Activated naive CD4-positive, alpha-beta T cell treated with anti-CD3 and anti-CD28 coated beads, Interleukin-2, amount 50 U/mL, for 72 hours (primary cell): Measurements from ENCODE around the gene POLR1A. TPM values are rescaled to one million over a fixed set of nuclear protein-coding genes. Genes with fewer than 3 reads are reported as not detected.

Experiments used
- ATAC-seq, 2 donors: fragments of 150-1000 bp; cut with Tn5 transposase; 2 replicates each; pipeline ENCODE4 v1.10.0; 2021; ENCODE audit warnings: mild to moderate bottlenecking in 2 of 2, moderate library complexity in 2 of 2
- DNase-seq, 2 donors: peaks; one replicate each; pipeline ENCODE4 v3.0.0; 2021 to 2022; ENCODE audit warnings: low spot score in 2 of 2
- H3K27ac Mint-ChIP-seq, 2 donors: one replicate each; pipeline ENCODE4 v1.8.0; 2022; ENCODE audit warnings: mild to moderate bottlenecking in 2 of 2, mixed read lengths in 2 of 2
- H3K36me3 Mint-ChIP-seq, 2 donors: one replicate each; pipeline ENCODE4 v1.8.0; 2022; ENCODE audit warnings: mixed read lengths in 2 of 2
- H3K9me3 Mint-ChIP-seq, 2 donors: one replicate each; pipeline ENCODE4 v1.8.0; 2022; ENCODE audit warnings: mixed read lengths in 2 of 2
- total RNA-seq, 2 donors: library from RNA; stranded (reverse); gene quantifications; one replicate each; pipeline ENCODE4 v1.2.3, GENCODE V29; 2022

Gene POLR1A
- total RNA-seq, 2 donors from 2014 or later, result 32.8 to 38.8 TPM

DNA sequence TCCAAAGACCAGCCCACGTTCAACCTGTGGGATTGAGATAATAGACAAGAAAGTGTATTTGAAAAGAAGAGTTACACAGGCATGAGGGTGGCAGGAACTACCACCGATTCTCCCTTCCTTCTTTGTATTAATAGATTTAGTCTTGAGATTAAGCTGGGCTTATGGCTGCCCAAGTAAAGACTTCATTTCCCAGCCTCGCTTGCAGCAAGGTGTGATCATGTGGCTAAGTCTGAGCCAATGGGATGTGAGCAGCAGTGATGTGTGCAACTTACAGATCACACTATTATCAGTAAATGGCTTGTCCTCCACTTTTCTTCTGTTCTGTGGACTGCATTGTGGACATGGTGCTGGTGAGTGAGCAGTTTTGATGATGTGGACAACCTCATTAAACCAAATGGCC lies 101.7 kb downstream of the POLR1A start:
- ATAC-seq (no peak), DNase-seq (no peak)
- Mint-ChIP-seq H3K36me3 (peaks cover 0 to 24% of the 10 kb centered on the region in 2 donors), H3K27ac (no peak overlapping the region), H3K9me3 (peaks cover 7 to 30% of the 10 kb centered on the region in 2 donors)

DNA sequence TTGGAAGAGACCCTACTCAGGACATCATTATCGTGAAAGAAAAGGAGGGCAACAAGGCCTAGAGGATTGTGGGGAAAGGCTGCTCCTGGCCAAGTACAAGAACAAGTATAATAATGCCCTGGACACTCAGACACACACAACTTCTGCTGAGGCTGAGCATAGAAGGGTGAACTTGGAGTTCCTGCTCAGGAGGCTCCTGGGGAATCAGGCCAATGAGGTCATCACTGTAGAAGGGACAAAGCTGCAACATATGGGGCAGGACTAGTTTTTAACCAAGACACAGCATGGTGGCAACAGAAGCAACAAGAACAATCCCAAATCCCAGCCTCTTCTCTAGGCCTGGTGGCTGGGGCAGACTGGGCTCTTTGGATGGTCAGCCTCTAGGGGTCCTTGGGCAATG lies 102.6 kb downstream of the POLR1A start:
- Mint-ChIP-seq H3K9me3 (peaks cover 7 to 30% of the 10 kb centered on the region in 2 donors), H3K36me3 (peaks cover 0 to 24% of the 10 kb centered on the region in 2 donors), H3K27ac (no peak overlapping the region)
- DNase-seq (no peak), ATAC-seq (no peak)

DNA sequence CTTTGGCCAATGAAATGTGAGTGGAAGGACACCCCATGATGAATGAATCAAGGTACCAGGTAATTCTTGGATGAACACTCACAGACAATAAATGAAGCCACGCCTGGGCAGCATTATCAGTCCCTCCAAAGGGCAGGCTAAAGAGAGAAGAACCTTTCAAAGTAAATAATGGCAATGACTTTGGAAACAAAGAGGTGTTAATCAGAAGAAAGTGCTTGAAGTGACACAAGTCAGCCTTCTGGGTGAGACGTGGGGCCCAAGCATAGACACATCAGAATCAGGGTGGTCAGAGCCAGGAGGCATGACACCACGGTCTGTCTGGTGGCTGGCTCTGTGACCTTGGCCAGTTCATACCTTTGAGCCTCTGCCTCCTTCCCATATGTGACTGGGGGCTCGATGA lies 103.3 kb downstream of the POLR1A start:
- Mint-ChIP-seq H3K9me3 (peaks cover 7 to 30% of the 10 kb centered on the region in 2 donors), H3K27ac (no peak overlapping the region), H3K36me3 (peaks cover 0 to 24% of the 10 kb centered on the region in 2 donors)
- no peak for ATAC-seq
- DNase-seq, result no peak

DNA sequence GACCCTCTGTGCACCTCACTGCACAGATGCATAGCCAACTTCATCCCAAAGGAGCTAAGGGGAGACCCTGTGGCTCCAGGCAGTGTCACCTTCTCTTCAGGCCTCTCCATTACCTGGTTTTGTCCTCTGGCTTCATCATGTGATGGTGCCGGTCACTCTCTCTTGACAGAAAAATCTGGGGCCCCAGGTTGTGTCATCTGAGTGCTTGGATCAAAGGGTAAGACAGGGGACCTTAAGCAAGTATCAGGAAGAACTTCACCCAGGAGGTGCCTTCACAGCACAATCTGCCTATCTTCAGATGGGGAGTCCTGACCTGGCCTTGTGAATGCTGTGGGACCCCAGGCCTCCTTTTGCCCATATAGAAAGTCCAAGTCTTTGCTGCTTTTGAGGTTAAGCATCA lies 104.4 kb downstream of the POLR1A start:
- no peak for DNase-seq
- Mint-ChIP-seq H3K9me3 (peaks cover 7 to 23% of the 10 kb centered on the region in 2 donors), H3K36me3 (peaks cover 0 to 21% of the 10 kb centered on the region in 2 donors), H3K27ac (no peak overlapping the region)
- ATAC-seq, result no peak

DNA sequence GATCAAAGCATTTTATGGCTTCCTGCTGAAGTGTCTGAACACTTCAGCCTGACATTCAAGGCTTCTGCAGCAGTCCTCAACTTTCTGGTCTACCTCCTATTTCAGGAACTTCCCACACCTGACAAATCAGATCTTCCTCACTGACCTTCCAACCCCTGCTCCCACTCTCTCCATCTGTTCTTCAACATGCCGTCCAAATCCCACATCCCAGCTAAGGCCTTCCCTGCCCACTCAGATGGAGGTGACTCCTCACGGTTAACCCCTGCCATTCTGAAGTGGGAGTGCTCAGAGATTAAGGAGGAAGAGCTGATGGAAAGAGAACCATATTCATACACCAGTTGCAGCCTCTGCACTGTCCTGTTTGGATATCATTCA lies 104.8 kb downstream of the POLR1A start:
- ATAC-seq, result no peak
- H3K27ac Mint-ChIP-seq, result no peak overlapping the region

DNA sequence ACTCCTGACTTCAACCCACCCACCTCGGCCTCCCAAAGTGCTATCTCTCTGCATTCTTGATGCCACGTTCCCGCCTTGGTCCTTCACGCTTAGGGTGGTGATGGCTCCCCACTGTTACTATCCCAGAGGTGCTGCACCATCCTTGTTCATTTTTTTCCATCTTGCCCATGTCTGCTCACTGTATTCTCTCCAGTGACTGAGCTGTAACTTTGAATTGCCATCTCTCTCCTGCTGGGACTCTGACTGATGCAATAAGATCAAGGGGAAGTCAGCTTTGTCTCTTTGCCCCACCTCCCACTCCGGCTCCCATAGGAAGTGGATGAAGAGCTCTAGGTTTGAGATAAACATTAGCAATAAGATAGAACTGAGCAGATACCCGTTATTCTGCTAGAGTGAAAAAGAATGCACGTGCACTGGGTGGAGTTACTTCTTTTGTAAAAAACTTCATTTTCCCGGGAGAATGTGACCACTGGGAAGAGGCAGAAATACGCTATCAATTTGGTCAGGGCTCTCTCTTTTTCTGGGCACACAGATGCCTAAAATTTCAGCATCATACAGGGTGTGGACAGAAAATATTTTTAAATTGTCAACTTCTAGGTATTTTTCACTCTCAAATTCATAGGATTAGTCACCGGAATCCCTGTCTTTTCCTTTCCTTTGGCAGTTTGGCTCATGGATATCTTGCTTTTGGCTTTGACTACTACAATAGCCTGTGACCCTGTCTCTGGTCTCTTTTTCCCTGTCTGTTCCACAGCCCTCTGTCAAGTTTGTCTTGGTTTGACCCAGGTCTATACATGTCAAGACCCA lies 105.4 kb downstream of the POLR1A start:
- Mint-ChIP-seq H3K36me3 (peaks cover 0 to 13% of the 10 kb centered on the region in 2 donors), H3K27ac (peak overlapping the region in 1 of 2 donors; percentile 72), H3K9me3 (peaks cover 3 to 15% of the 10 kb centered on the region in 2 donors)
- DNase-seq, result no peak
- no peak for ATAC-seq

More for the DNA sequence above, 104.8 kb downstream of the POLR1A start:
- DNase-seq, result no peak
- H3K36me3 Mint-ChIP-seq, result peaks cover 0 to 17% of the 10 kb centered on the region in 2 donors
- peaks cover 4 to 19% of the 10 kb centered on the region in 2 donors for H3K9me3 Mint-ChIP-seq

DNA sequence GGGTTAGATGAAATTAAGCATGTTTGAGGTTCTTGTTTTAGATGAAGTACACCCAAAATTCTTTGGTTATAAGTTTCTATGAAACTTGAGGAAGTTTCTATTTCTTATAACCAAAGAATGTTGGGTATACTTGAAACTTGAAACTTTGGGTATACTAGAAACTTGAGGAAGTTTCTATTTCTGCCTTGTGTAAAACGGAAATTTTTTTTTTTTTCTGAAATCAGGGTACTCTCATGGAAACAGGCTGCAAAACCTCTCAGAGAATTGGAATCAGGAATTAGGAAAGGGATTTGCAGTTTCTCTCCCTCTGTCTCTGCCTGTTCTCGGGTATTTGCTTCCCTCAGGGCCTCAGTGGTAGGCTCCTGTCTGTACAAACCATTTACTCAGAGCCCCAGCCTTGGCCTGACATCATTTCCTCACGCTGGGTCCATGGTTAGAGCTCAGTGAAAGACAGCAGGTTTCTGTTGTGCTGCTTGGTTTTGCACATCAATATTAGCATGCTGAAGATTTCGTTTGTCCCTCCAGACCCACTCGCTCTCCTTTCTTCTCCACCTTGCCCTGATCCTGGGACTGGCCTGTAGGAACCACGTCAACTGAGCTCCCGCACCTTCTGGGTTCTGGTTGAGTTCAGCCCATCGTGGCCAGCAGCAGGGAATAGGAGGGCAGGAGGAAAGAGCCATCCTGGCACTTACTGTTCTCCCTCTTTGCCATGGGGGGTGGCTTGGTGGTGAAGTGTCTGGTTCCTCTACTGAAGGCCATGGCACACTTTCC lies 106.4 kb downstream of the POLR1A start:
- DNase-seq (peak in 1 of 2 donors; percentile 42), ATAC-seq (peak; percentile 88 to 90)
- H3K36me3 Mint-ChIP-seq, result peaks cover 0 to 13% of the 10 kb centered on the region in 2 donors
- peak overlapping the region; percentile 19 to 72 for H3K27ac Mint-ChIP-seq
- peaks cover 0 to 8% of the 10 kb centered on the region in 2 donors for H3K9me3 Mint-ChIP-seq

DNA sequence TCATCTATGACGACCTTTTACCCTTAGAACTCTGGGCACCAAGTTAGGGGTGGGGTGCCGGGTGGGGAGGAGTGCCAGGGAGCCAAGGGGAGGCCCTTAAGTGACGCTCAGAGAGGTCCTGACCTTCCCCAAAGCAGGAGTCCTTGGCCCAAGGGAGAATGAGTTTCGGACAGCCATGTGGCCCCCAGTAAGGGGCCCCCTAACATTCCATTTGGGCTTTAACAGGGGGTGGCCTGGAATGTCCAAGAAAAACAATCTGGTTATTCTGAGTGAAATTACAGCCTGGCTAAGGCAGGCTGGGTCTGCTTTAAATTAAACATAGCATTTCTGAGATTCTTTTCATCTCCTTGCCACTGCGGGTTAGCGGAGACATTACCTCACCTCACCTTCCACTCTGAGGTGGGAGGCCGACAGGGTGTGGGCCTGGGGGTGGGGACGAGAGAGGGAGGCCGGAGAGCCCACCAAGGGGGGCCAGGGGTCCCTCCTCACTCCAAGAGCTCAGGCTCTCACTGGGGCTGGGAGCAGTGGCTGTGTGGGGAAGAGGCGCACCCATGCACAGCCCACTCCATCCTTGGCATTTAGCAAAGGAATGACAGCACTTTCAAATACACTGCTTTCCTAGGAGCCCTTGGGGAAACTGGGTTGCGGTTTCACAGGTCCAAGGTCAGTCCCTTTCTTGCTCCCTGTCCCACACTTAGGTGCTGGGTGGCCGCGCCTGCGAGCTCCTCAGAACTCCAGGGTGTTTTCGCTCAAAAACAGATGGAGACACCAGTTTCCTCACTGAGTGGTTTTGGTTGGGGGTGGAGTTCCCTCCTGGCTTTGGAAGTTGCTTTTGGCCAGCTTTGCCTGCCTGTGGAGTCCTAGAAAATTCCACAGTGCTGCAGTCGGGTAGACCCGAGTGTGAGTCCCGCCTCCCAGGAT lies 107.4 kb downstream of the POLR1A start:
- DNase-seq, result peak in 1 of 2 donors; percentile 42

DNA sequence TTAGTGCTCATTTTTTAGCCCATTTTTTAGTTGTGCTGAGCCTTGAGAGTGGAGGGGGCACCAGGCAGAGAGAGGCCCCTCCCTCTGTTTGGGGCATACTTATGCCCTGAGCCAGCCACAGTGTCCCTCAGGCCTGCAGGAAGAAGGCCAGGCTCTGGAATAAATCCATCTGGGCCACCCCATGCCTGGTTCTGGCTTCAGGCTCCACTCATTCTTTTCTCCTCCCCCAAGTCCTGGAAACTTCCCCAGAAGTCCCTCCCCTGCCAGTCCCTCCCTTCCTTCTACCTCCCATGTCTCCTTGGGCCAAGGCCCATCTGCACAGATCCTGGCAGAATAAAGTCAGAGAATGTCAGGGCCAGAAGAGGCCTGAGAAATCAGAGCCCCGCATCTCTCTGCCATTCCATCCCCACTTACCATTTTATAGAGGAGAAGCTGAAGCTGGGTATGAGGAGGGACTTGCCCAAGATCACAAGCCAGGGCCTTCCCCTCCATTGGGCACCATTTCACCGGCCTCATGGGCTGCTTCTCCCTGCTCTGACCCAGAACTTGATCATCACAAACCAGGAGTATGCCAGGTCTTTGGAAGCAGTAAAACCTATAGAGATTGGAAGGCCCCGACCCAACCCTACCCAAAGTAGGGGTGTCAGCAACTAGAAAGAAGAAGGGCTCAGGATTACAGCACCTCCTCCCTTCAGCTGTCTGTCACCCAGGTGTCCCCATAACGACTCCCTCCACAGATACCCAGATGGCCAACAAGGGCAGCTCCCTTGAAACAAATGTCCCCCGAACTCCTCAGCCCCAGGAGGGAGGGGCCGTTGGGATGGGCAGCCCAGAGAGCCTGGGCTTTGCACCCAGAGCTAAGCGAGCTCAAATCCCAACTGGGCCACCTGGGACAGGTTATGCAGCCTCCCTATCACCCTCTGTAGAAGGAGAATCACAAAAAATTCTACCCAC lies 108.4 kb downstream of the POLR1A start:
- Mint-ChIP-seq H3K27ac (no peak overlapping the region), H3K9me3 (peaks cover 0 to 8% of the 10 kb centered on the region in 2 donors), H3K36me3 (peaks cover 0 to 13% of the 10 kb centered on the region in 2 donors)
- DNase-seq (peak in 1 of 2 donors; percentile 25), ATAC-seq (no peak)

More for the DNA sequence above, 107.4 kb downstream of the POLR1A start:
- peak overlapping the region; percentile 19 to 72 for H3K27ac Mint-ChIP-seq
- no peak for ATAC-seq
- peaks cover 0 to 13% of the 10 kb centered on the region in 2 donors for H3K36me3 Mint-ChIP-seq
- H3K9me3 Mint-ChIP-seq, result peaks cover 0 to 8% of the 10 kb centered on the region in 2 donors

DNA sequence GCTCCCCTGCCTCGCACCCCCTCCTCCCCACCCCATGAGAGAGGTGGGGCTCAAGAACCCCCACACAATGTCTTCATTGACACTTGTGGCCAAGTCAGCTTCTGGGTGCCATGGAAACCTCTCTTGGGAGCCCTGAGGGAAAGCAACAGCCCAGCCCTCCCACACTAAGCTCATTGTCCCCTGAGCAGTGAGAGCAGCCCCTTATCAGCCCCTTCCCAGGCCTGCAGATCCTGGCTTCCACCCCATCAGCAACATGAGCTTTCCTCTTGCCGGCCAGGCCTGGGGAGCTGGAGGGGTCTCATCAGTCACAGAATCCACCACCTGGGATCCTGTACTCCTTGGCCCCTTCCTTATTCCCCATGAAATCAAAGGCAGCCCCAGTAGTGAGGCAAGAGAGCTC lies 109.1 kb downstream of the POLR1A start:
- DNase-seq (peak in 1 of 2 donors; percentile 6), ATAC-seq (no peak)
- peaks cover 0 to 8% of the 10 kb centered on the region in 2 donors for H3K9me3 Mint-ChIP-seq
- no peak overlapping the region for H3K27ac Mint-ChIP-seq
- peaks cover 0 to 13% of the 10 kb centered on the region in 2 donors for H3K36me3 Mint-ChIP-seq

DNA sequence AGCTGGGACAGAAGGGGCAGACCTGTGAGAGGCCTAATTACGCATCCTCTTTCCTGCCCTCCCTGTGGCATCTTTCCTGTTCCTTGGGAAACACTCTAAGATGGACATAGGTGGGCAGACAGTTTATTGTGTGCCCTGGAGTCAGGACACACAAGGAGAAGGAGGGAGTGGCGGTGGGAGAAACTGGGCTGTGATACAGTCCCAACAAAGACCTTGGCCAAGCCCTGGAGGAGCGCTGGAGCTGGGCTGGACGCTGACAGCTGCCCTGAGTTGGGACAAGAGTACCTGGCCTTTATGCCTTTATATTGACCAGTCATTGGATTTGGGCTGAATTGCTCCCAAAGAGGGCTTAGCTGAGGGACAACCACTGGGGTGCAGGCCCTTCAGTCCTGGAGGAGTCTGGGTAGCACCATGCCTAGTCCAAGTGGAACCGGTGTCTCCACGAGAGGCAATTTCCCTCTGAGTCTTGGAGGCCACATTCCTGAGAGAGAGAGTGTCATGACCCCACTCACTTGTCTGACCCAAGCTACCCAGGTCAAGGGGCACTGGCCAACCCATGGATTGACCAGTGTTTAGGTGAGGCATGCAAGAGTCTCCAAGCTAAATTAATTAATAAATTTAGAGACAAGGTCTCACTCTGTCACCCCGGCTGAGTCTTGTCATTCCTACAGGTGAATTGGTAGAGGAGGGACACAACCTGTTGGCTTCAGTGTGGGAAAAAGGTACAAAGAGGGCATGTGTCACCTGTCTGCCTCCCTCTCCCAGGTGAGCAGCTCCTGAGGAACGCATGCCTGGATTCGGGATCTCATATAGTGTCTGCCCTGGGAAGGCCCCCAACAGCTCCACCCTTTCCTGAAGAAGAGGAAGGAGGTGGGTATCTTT lies 109.8 kb downstream of the POLR1A start:
- no peak overlapping the region for H3K27ac Mint-ChIP-seq
- peaks cover 0 to 5% of the 10 kb centered on the region in 2 donors for H3K9me3 Mint-ChIP-seq
- H3K36me3 Mint-ChIP-seq, result peaks cover 0 to 10% of the 10 kb centered on the region in 2 donors
- ATAC-seq, result no peak
- peak in 1 of 2 donors; percentile 31 for DNase-seq

DNA sequence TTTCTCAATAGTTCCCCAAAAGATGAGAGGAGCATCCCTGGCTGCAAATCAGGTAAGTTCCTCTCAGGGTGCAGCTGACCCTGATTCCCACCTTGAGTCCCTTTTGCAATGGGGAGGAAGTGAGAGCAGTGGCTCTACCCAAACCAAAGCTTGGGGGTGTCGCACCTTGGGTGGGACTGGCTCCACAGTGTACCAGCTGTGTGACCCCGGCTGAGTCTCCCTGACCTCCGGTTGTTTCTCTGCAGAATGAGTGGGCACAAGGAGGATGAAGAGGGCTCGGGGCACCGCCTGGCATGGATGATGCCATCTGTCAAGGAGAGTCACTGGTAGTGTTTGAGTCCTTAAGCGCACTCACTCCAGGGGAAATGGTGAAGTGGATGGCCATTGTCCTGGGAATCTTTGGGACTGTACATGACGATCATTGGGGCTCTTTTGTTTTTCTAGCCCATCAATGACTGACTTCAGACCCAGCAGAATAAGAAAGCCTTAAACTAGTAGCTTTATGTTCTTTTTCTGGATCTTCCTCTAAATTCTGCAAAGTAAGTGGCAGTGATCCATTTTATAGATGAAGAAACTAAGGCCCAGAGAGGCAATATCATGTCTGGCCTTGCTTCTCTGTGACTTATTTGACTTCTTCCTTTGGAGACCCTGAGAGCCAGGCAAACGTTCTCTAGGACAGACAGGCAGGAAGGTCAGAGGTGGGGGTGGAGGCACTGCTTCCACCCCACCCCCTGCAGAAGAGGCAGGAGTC lies 110.6 kb downstream of the POLR1A start:
- ATAC-seq, result no peak
- peaks cover 0 to 2% of the 10 kb centered on the region in 2 donors for H3K36me3 Mint-ChIP-seq

DNA sequence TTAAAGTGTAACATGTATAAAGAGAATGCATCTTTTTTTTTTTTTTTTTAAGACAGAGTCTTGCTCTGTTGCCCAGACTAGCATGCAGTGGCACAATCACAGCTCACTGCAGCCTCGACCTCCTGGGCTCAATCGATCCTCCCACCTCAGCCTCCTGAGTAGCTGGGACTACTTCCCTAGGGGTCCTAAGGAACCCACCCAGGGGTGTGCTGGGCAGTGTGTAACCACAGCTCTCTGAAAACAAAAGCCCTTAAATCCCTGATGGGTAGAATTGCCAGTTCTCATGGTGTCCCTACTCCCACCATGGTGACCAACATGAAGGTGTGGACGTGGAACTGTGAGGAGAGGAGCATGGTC lies 111.3 kb downstream of the POLR1A start:
- DNase-seq (peak in 1 of 2 donors; percentile 40), ATAC-seq (peak; percentile 11 to 35)
- Mint-ChIP-seq H3K9me3 (no peaks in the 10 kb centered on the region), H3K27ac (peak overlapping the region in 1 of 2 donors; percentile 72), H3K36me3 (no peaks in the 10 kb centered on the region)

More for the DNA sequence above, 110.6 kb downstream of the POLR1A start:
- H3K27ac Mint-ChIP-seq, result no peak overlapping the region
- peaks cover 0 to 2% of the 10 kb centered on the region in 2 donors for H3K9me3 Mint-ChIP-seq
- DNase-seq, result peak in 1 of 2 donors; percentile 43

DNA sequence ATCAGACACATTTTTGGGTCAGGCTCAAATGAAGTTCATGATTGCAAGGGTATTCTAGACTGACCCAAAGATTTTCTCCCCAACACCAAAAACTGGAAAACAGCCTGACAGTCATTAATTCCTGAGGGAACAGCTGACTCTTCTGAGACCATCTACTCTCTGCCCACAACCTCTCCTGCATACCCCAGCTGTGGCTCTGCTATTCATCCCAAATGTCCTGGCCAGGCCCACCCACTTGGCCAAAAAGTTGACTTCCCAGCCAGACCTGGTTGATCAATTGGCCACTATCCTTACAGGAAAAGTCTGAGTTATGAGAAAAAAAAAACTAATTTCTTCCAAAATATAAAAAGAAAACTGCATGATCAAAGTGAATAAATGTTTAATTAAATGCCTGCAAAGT lies 113.1 kb downstream of the POLR1A start:
- Mint-ChIP-seq H3K9me3 (no peaks in the 10 kb centered on the region), H3K27ac (no peak overlapping the region), H3K36me3 (no peaks in the 10 kb centered on the region)
- no peak for DNase-seq
- no peak for ATAC-seq
